Activated CD4-positive, alpha-beta T cell treated with anti-CD3 and anti-CD28 coated beads, Interleukin-2, amount 50 U/mL, for 24 hours (primary cell): ENCODE results near the gene CLCN1.

ENCODE experiments used
- DNase-seq, 2 donors: peaks; one replicate each; pipeline ENCODE4 v3.0.0-alpha.2; 2020; ENCODE audit warnings: low read depth in 1 of 2, low spot score in 1 of 2

CLCN1 gene

GRCh38 chr7:143395187-143396149 lies 79.6 kb downstream of the CLCN1 start:
- no peak for DNase-seq

GRCh38 chr7:143396182-143396581 lies 80.3 kb downstream of the CLCN1 start:
- no peak for DNase-seq

GRCh38 chr7:143396625-143397556 lies 81.0 kb downstream of the CLCN1 start:
- DNase-seq, result no peak

- no peak for DNase-seq
Observed at GRCh38 chr7:143397710-143398530, 82.0 kb downstream of the CLCN1 start.

- no peak for DNase-seq
Observed at GRCh38 chr7:143398616-143399015, 82.7 kb downstream of the CLCN1 start.

GRCh38 chr7:143399151-143399550 lies 83.2 kb downstream of the CLCN1 start:
- no peak for DNase-seq

GRCh38 chr7:143399642-143400041 lies 83.7 kb downstream of the CLCN1 start:
- DNase-seq, result no peak

- DNase-seq, result no peak
Observed at GRCh38 chr7:143401265-143401664, 85.4 kb downstream of the CLCN1 start.
